ENCODE data around the gene MPRIP. TPM values are rescaled to one million over a fixed set of nuclear protein-coding genes. Genes with fewer than 3 reads are reported as not detected.

Gene MPRIP
- total RNA-seq, 1 experiment from 2014 or later, result 443 TPM

DNA sequence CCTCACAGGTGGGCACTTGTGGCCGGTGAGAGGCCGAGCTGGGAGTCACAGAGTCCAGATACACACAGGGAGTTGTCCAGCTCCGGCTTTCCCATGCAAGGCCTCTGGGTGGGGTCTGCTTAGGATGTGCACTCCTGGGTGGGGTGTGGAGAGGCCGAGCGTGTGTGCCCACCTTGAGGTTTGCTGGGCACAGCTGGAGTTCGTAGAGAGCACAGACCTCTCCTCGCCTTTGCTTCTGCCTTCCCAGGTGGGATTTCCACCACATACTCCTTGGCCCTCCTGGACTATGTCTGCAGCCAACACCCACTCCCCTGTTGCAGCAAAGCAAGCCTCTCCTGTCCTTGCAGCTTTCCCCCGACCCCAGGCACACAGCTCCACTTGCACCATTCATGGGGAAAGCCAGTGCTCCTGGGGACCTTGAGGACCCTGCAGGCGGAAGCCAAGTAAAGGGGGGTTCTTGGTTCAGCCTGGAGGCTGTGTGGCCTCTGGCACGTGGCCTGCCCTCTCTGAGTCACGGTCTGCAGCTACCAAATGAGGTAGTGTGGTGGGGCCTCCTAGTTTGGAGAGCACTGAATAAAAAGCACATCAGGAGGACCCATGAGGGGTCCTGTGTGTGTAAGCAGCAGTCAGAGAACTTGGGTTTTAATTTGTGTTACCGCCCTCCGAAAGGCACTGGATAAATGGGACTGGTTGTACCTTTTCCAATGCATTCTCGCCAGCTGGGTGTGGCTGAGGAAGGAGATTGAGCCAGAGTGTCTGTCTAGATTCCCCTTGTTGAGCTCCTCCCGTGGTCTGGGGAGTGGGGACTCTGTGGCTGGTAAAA, 31.5 kb downstream of the MPRIP start:
- H4K20me1 ChIP-seq (ENCODE audit: insufficient read depth), result peaks cover 51% of the 10 kb centered on the region
- H3K4me2 ChIP-seq, result 0 out of 2 replicates have a peak overlapping the region, but pooled peaks have one; percentile 11
- intact Hi-C loops (cut with micrococcal nuclease; ENCODE audit: unreplicated experiment), result no loop called here
- H3K4me3 ChIP-seq, result no peak overlapping the region
- ChIA-PET CTCF (no interaction called here), POLR2A (ENCODE audit: unreplicated experiment) (interaction anchor here (0.7 kb wide), 1 partner anchor 1120 kb away, joined by 5 read pairs; no protein-coding TSS in a partner anchor)
- H3K79me2 ChIP-seq (ENCODE audit: low read depth), result peaks cover 96% of the 10 kb centered on the region
- H2AFZ ChIP-seq, result no peak overlapping the region
- DNase-seq, result no peak
- peaks cover 97% of the 10 kb centered on the region for H3F3A ChIP-seq (ENCODE audit: insufficient read depth, low read depth)
- TF ChIP-seq CTCF (conservative IDR thresholded peaks at IDR 0.05), result no peak
- no peak for TF ChIP-seq EZH2 (IDR thresholded peaks at IDR 0.05; ENCODE audit: low read depth)
- no peaks in the 10 kb centered on the region for H3K27me3 ChIP-seq (ENCODE audit: insufficient read depth, low read depth)
- 0 out of 2 replicates have a peak, but pooled peaks cover 5% of the 10 kb centered on the region for H3K9me3 ChIP-seq (ENCODE audit: insufficient read depth, low read depth)
- peaks cover 69% of the 10 kb centered on the region for H3K36me3 ChIP-seq (ENCODE audit: low read depth)
- H3K9me2 ChIP-seq (ENCODE audit: insufficient read depth), result no peaks in the 10 kb centered on the region
- H3K27ac ChIP-seq, result peak overlapping the region; percentile 10; the same call in 1 of the 2 replicates
- no TSS peak for BruUV-seq (replicated peaks)
- H3K4me1 ChIP-seq (replicated peaks; ENCODE audit: insufficient read depth), result peaks cover 98% of the 10 kb centered on the region

DNA sequence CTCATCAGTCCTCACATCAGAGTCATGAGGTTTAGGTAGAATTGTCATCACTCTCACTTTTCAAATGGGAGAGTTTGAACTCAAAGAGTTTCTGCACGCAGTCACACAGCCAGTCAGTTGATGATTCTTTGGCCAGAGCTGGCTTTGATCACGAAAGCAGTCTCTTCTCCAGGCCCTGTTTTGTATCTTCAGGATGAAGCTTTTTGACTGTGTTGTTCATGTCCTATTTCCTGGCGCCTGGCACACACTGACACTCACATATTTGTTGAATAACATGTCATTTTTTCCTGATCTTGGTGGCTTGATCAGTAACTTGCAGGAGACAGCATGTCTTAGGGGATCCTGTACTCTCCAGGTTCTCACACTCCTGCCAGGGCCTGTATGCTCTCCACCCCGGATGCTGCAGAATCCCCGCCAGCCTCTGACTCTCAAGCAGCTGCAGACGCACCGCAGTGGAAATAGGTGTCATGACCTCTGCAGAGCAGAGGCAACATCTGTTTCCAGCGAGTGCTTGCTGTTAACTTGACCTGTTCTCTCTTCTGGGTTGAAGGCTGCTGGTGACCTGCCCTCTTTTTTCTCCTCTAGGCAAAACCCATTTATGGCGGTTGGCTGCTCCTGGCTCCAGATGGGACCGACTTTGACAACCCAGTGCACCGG, 33.0 kb downstream of the MPRIP start:
- ChIA-PET POLR2A (ENCODE audit: unreplicated experiment) (interaction anchor here (0.7 kb wide), 1 partner anchor 74 kb away, joined by 4 read pairs; no protein-coding TSS in a partner anchor), CTCF (no interaction called here)
- Histone ChIP-seq H3K9me3 (ENCODE audit: insufficient read depth, low read depth) (no peaks in the 10 kb centered on the region), H2AFZ (no peak overlapping the region), H3K79me2 (ENCODE audit: low read depth) (peaks cover 96% of the 10 kb centered on the region), H3K4me2 (no peak overlapping the region), H3K4me1 (replicated peaks; ENCODE audit: insufficient read depth) (peaks cover 98% of the 10 kb centered on the region), H3F3A (ENCODE audit: insufficient read depth, low read depth) (peaks cover 99% of the 10 kb centered on the region), H3K36me3 (ENCODE audit: low read depth) (peaks cover 67% of the 10 kb centered on the region), H3K9me2 (ENCODE audit: insufficient read depth) (no peaks in the 10 kb centered on the region), H3K27me3 (ENCODE audit: insufficient read depth, low read depth) (no peaks in the 10 kb centered on the region), H4K20me1 (ENCODE audit: insufficient read depth) (peaks cover 58% of the 10 kb centered on the region), H3K27ac (peak overlapping the region; percentile 85; the same call in 1 of the 2 replicates), H3K4me3 (no peak overlapping the region)
- intact Hi-C loops (cut with micrococcal nuclease; ENCODE audit: unreplicated experiment), result no loop called here
- DNase-seq, result no peak
- no TSS peak for BruUV-seq (replicated peaks)
- TF ChIP-seq EZH2 (IDR thresholded peaks at IDR 0.05; ENCODE audit: low read depth) (no peak), CTCF (conservative IDR thresholded peaks at IDR 0.05) (no peak)

DNA sequence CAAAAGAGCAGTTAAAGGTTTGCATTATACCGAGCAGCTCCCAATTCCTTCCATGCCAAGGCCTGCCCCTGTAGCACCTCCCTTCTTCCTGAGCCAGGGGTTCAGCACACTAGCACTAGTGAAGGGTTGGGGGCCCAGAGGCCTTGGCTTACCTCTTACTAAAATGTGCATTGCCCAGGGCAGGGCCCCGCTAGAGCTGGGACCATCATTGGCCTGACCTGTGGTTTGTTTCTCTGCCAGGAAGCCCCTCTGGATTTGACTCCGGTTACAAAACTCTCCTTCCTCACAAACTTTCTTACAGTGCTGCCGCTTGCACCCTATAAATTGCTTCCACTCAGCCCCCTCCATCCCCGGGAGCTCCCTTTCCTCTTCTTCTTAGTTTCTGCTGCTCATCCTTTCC, 33.8 kb downstream of the MPRIP start:
- H3K27me3 ChIP-seq (ENCODE audit: insufficient read depth, low read depth), result no peaks in the 10 kb centered on the region
- no peak overlapping the region for H2AFZ ChIP-seq
- no TSS peak for BruUV-seq (replicated peaks)
- no peaks in the 10 kb centered on the region for H3K9me3 ChIP-seq (ENCODE audit: insufficient read depth, low read depth)
- peaks cover 98% of the 10 kb centered on the region for H3K4me1 ChIP-seq (replicated peaks; ENCODE audit: insufficient read depth)
- peaks cover 99% of the 10 kb centered on the region for H3F3A ChIP-seq (ENCODE audit: insufficient read depth, low read depth)
- H3K36me3 ChIP-seq (ENCODE audit: low read depth), result peaks cover 61% of the 10 kb centered on the region
- H3K79me2 ChIP-seq (ENCODE audit: low read depth), result peaks cover 96% of the 10 kb centered on the region
- peak overlapping the region; percentile 85 for H3K27ac ChIP-seq
- no peak overlapping the region for H3K4me3 ChIP-seq
- H3K9me2 ChIP-seq (ENCODE audit: insufficient read depth), result no peaks in the 10 kb centered on the region
- intact Hi-C loops (cut with micrococcal nuclease; ENCODE audit: unreplicated experiment), result no loop called here
- peaks cover 62% of the 10 kb centered on the region for H4K20me1 ChIP-seq (ENCODE audit: insufficient read depth)
- ChIA-PET POLR2A (ENCODE audit: unreplicated experiment) (no interaction called here), CTCF (no interaction called here)
- TF ChIP-seq EZH2 (IDR thresholded peaks at IDR 0.05; ENCODE audit: low read depth), result no peak
- no peak for DNase-seq
- H3K4me2 ChIP-seq, result no peak overlapping the region

Measured in PC-9 (cell line).